ENCODE results near the gene CAVIN4.

The CAVIN4 gene

GRCh38 chr9:100619665-100620064 lies 41.8 kb downstream of the CAVIN4 start:
- no peak for TF ChIP-seq ZNF175 (tag by site-specific recombination; IDR thresholded peaks at IDR 0.05)
- no peak for TF ChIP-seq ZNF248 (tag by site-specific recombination; IDR thresholded peaks at IDR 0.05)
- TF ChIP-seq ZNF23 (tag by site-specific recombination; IDR thresholded peaks at IDR 0.05; ENCODE audit: borderline replicate concordance): no peak
- no peak for TF ChIP-seq ZNF513 (tag by site-specific recombination; IDR thresholded peaks at IDR 0.05)
- TF ChIP-seq ZNF335 (tag by site-specific recombination; conservative IDR thresholded peaks at IDR 0.05): no peak
- no peak for TF ChIP-seq ZNF214 (tag by site-specific recombination; IDR thresholded peaks at IDR 0.05; ENCODE audit: borderline replicate concordance)
- TF ChIP-seq ZNF626 (tag by site-specific recombination; IDR thresholded peaks at IDR 0.05): no peak
- TF ChIP-seq ZNF112 (tag by site-specific recombination; IDR thresholded peaks at IDR 0.05): no peak
- no peak for TF ChIP-seq PRDM4 (tag by site-specific recombination; IDR thresholded peaks at IDR 0.05)
- no peak for TF ChIP-seq ZXDB (tag by site-specific recombination; IDR thresholded peaks at IDR 0.05)
- TF ChIP-seq ZNF514 (tag by site-specific recombination; IDR thresholded peaks at IDR 0.05): no peak
- TF ChIP-seq ZBTB26 (tag by site-specific recombination; optimal IDR thresholded peaks at IDR 0.05): no peak
- no peak for TF ChIP-seq ZNF510 (tag by site-specific recombination; IDR thresholded peaks at IDR 0.05; ENCODE audit: insufficient replicate concordance)
- no peak for TF ChIP-seq ZBTB21 (tag by site-specific recombination; IDR thresholded peaks at IDR 0.05)
- POLR2A ChIA-PET: no interaction called here

GRCh38 chr9:100623969-100624368 lies 46.1 kb downstream of the CAVIN4 start:
- TF ChIP-seq YY1 (tag by site-specific recombination; IDR thresholded peaks at IDR 0.05) (no peak), REPIN1 (tag by site-specific recombination; IDR thresholded peaks at IDR 0.05; ENCODE audit: low read depth) (no peak), ZFP37 (tag by site-specific recombination; IDR thresholded peaks at IDR 0.05) (no peak), ZFP69B (tag by site-specific recombination; IDR thresholded peaks at IDR 0.05) (no peak), PRDM4 (tag by site-specific recombination; IDR thresholded peaks at IDR 0.05) (no peak)
- Histone ChIP-seq H3K36me3 (ENCODE audit: control insufficient read depth in 2 of 2, insufficient read depth in 1 of 2, low read length in 2 of 2) (no peaks in the 10 kb centered on the region), H3K9me3 (ENCODE audit: control insufficient read depth, insufficient read depth, low read depth, low read length) (no peaks in the 10 kb centered on the region), H3K4me1 (ENCODE audit: control insufficient read depth, insufficient read depth, low read length) (no peaks in the 10 kb centered on the region), H3K4me3 (ENCODE audit: low read depth, low read length) (no peak overlapping the region), H3K27ac (ENCODE audit: extremely low read depth, low read depth, low read length) (no peak overlapping the region)
- CTCF ChIA-PET: interaction anchor here (0.6 to 1.4 kb wide), 2 partner anchors 22 to 64 kb away, joined by 3 to 6 read pairs; no protein-coding TSS in a partner anchor
- POLR2A ChIA-PET: no interaction called here

More at GRCh38 chr9:100619665-100620064, 41.8 kb downstream of the CAVIN4 start:
- no peaks in the 10 kb centered on the region for H3K9me3 ChIP-seq (ENCODE audit: control insufficient read depth, insufficient read depth, low read depth, low read length)
- no peaks in the 10 kb centered on the region for H3K4me1 ChIP-seq (ENCODE audit: control insufficient read depth, insufficient read depth, low read length)
- CTCF ChIA-PET: interaction anchor here (0.8 to 1.9 kb wide), 3 partner anchors 13 to 691 kb away, joined by 3 to 11 read pairs (median 6); no protein-coding TSS in a partner anchor
- no peak overlapping the region for H3K4me3 ChIP-seq (ENCODE audit: low read depth, low read length)
- H3K36me3 ChIP-seq (ENCODE audit: control insufficient read depth in 2 of 2, insufficient read depth in 1 of 2, low read length in 2 of 2): no peaks in the 10 kb centered on the region
- no peak overlapping the region for H3K27ac ChIP-seq (ENCODE audit: extremely low read depth, low read depth, low read length)
